GOT3 (cell line): Measurements from ENCODE around the gene RPS21.
A peak's percentile ranks its signal among the peaks of the same experiment; 100 is the strongest.

Experiments
- DNase-seq: peaks from one replicate; lab custom pipeline; 2025; ENCODE audit warnings: mixed read lengths; lab: John Stamatoyannopoulos, UW

Gene RPS21

DNA sequence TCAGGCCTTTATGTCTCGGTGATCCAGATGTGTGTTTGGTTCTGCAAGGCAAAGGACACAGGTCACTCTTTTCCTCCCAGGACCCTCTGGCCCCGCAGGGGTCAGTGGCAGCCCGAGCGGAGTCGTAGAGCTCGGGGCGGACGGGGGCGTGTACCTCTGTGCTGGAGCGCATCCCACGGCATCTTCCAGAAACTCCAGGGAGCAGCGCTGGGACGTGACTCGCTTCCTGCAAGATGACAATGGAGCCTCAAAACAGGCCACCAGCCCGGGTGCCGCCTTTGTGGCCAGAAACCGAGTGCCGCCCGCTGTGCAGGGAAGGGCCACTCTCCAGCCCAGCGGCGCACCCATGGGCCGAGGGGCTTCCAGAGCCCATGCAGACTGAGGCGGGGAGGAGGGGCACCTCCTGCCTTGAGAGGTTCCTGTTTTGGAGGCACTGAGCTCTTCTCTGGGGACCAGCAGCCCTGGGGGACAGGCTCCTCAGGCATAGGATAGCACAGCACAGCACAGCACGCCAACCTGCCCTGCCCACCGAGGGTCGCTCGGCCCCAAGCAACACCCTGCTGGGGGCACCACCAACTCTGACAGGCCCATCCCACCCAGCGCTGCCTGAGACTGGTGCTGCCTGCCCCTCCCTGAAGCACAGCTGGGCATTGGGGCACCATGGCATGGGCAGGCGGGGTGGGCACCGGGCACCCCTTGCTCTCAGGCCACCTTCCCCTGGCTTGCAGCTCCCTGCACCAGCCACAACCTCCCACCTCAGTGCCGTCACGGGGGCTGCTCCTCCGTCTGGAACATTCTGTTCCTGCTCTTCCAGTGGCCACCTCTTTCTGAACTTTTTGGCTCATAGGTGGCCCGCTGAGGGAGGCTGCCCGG, 9.7 kb downstream of the RPS21 start:
- DNase-seq: no peak

DNA sequence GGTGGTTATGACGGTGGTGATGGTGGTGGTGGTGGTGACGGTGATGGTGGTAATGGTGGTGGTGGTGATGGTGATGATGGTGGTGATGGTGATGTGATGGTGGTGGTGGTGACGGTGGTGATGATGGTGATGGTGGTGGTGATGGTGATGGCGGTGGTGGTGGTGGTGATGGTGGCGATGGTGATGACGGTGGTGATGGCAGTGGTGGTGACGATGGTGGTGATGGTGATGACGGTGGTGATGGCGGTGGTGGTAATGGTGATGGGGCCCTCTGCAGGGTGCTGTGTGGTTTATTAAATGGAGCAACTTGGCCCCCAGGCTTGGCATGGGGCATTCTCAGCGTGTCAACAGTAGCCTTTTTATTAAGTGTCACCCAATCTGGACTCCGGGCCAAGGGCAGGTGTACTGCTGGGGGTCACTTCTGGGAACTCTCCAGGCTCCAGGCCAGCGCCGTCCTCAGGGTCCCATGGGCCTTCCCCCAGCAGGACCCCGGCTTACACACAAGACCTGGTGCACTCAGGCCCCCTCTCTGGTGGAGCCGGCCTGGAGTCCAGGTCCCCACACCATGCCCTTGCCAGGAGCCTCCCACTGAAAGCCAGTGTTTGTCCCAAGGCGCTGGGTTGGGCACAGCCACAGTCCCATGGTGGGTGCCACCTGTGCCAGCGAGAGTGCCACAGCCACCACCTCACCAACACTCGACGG, 11.4 kb downstream of the RPS21 start:
- DNase-seq: no peak

- no peak for DNase-seq
These were observed 13.1 kb downstream of the RPS21 start for GRCh38 chr20:62400021-62400420.

GRCh38 chr20:62400541-62400940, 13.6 kb downstream of the RPS21 start:
- no peak for DNase-seq

DNA sequence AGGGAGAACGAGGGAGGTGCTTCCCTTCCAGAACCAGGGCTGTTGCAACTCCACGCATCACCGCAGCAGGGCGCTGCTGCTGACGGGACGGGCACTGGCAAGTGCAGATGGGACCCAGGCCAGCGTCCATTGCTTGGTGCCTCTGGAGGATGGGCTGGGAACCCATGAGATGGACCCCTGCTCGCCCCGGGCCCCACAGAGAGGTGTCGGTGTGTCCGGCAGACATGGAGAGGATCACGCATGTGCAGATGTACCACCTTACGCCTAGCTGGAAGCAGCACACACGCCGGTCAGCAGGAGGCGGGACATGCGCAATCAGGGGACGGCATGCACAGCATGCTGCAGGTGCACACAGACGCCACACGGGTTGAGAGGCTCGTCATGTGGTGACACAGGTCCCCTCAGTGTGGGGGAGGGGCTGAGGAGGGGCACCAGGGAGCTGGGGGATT, 14.5 kb downstream of the RPS21 start:
- DNase-seq: no peak

DNA sequence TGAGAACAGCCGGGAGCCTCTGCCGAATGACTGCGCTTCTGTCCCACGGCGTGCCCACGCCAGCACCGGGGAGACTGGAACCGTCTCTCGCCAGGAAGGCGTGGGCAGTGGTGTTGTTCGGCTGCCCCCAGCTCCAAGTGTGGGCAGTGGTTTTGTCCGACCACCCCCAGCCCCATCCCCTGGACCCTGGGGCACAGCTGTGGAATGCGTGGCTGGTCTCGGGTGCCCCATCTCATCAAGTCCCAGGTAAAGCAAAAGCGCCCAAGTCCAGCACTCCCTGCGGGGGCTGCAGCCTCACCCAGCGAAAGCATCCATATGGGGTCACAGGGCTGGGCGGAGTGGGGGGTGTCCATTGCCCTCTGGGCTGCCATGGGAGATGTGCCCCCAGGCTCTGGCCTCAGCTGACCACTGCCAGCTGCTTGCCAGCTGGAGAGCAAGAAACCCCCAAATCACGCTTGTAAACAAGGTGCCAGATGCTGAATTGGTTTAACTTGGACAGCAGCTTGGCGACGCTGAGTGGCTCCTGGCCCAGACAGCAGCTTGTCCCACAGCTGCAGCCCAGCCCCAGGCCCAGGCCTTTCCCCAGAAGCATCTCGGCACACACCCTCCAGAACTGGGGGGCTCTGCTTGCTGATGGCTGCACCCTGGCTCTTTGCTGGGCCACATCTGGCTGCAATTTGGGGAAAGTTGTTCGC, 15.7 kb downstream of the RPS21 start:
- DNase-seq: no peak

- no peak for DNase-seq
These were observed 16.4 kb downstream of the RPS21 start for GRCh38 chr20:62403331-62403730.

- DNase-seq: no peak
These were observed 17.3 kb downstream of the RPS21 start for GRCh38 chr20:62404112-62404665.

DNA sequence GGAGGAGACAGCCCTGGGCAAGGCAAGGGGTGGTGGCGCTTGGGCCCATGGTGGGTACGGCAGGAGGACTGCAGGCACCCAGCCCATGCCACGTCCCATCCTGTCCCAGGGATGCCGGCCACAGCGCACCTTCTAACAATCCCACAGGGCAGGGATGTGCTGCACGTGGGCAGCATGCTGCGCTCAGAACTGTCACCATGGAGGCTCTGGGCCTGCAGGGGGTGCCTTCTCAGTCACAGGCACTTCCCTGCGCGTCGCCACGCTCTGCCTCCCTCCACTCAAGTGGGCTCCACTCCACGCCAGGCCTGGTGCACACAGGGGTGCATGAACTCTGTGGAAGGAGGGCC, 17.8 kb downstream of the RPS21 start:
- DNase-seq: no peak

GRCh38 chr20:62405108-62405980, 18.4 kb downstream of the RPS21 start:
- DNase-seq: no peak

- no peak for DNase-seq
These were observed 19.1 kb downstream of the RPS21 start for GRCh38 chr20:62405981-62406513.

DNA sequence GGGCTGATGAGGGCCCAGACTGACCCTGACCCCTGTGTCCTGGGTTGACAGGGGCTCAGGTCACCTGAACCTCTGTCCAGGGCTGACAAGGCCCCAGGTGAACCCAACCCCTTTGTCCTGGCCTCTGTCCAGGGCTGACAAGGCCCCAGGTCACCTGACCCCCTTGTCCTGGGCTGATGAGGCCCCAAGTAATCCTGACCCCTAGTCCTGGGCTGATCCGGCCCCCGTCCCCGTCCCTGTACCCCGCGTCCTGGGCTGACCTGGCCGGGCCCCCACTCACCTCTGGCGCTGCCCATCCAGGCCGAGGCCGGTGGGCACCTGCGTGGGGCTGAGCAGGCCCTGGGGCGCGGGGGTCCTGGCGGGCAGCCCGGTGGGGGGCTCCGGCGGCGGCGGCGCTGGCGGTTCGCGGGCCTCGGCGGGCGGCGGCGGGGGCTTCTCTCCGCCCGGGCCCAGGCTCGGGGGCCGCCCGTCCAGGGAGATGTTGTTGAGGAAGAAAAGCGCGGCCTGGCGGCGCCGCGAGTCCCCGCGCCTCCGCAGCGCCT, 19.8 kb downstream of the RPS21 start:
- no peak for DNase-seq

GRCh38 chr20:62407221-62407992, 20.5 kb downstream of the RPS21 start, which contains the start of gene CABLES2:
Gene CABLES2 (minus strand): TSS chr20:62407285. CDS start chr20:62407276, 9 bp downstream.
- peak; percentile 66 for DNase-seq

- no peak for DNase-seq
These were observed 21.2 kb downstream of the RPS21 start for GRCh38 chr20:62408055-62408454.

DNA sequence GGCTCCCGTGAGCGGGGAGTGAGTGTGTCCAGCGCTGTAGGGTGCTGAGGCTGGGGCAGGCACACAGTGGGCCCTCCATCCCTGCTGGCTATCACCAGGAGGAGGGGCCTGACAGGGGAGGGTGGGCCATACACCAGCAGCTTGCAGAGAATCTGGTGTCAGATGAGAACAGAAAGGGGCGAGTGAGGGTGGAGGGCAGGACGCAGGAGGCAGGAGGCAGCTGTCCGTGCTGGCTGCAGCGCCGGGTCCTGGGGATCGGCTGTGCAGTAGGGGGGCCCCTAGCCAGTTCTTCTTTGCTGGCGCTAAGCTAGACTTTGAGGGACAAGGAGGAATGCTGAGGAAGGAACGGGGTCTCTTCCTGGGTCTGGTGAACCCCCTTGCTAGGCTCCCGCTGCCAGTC, 21.7 kb downstream of the RPS21 start:
- no peak for DNase-seq

DNA sequence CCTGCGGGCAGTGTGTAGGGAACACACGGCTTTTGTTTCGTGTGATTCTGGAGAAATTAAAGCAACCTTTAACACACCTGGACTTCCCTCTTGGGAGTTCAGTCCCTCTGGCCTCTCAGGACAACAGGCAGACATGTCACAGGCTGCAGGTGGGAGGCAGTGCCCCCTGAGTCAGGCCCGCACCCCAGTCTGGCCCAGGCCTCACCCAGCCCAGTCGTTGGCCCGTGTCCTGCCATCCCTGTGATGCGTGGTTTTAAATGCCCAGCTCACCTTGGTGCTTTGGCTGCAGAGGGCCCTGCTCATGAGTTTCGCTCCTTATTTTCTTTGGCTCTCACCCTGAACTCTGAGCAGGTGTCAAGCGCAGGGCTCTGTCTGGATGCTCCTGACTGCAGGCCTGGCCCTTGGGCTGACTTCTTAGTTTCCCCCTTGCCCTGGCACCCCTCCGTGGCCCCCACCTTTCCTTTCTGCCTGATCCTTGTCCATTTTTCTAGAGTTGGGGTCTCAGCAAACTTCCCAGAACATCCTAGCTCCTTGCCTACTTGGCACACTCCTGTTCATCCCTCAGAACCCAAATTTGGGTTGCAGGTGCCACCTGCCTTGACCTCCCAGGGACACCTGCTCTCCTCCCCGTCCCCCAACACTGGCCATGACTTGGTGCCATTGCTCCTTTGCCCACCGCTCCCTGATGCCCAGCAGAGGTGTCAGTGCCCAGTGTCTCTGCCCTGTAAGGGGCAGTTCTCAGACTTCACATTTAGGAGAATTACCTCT, 22.4 kb downstream of the RPS21 start:
- DNase-seq: no peak

GRCh38 chr20:62409931-62410745, 23.2 kb downstream of the RPS21 start:
- no peak for DNase-seq

DNA sequence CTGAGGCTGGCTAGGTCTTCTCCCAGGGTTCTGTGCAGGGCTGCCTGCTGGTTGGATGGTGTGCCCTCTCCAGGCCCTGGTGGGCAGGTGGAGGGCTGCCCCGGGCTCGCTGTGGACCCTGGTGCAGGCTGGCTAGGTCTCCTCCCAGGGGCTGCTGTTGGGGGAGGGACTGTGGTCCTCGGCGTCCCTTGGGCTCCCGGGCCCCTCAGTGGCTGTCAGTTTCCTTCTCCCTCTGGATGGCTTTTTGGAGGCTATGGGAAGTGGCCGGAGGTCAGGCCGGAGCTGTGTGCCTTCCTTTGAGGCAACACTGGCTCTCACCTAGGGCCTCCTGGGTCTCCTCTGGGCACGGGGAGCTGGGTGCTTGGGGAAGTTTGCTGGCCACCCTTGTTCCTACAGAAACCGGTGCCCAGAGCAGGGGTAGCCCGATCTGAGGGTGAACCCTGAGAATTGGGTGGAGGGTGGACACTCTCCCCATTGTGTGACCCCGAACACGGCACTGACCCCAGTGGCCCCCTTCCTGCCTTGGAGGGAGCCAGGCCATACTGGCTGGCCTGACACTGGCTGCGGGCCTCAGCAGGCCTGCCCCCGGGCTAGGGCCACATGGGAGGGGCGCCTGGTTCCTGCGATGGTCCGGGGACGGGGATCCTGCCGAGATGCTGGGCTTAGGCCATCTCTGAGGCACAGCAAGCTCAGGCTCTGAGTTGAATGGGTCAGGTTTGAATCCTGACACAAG, 24.0 kb downstream of the RPS21 start:
- DNase-seq: no peak
